Ascending aorta (tissue), 2 donors: ENCODE data around the gene GPR27. TPM values are rescaled to one million over a fixed set of nuclear protein-coding genes. Genes with fewer than 3 reads are reported as not detected.

Experiments used
- DNase-seq, 2 donors: peaks; one replicate each; pipeline ENCODE4 v3.0.0-alpha.2; 2019; ENCODE audit warnings: low spot score in 2 of 2
- H3K27ac ChIP-seq, 2 donors: fragments of 200-600 bp; sonication (generic); one replicate each; pipeline ENCODE4 v1.5.1; 2016 to 2017; ENCODE audit warnings: mild to moderate bottlenecking in 1 of 2
- H3K27me3 ChIP-seq: fragments of 200-600 bp; sonication (generic); one replicate; pipeline ENCODE4 v1.5.1; 2017
- H3K36me3 ChIP-seq, 2 donors: fragments of 200-600 bp; sonication (generic); one replicate each; pipeline ENCODE4 v1.5.1; 2016
- H3K4me1 ChIP-seq, 2 donors: fragments of 200-600 bp; sonication (generic); one replicate each; pipeline ENCODE4 v1.5.1; 2016 to 2017; ENCODE audit warnings: mild to moderate bottlenecking in 1 of 2
- H3K4me3 ChIP-seq, 2 donors: fragments of 200-600 bp; sonication (generic); one replicate each; pipeline ENCODE4 v1.5.1; 2016 to 2017; ENCODE audit warnings: mild to moderate bottlenecking in 1 of 2
- H3K9me3 ChIP-seq, 2 donors: fragments of 200-600 bp; sonication (generic); one replicate each; pipeline ENCODE4 v1.5.1; 2016
- intact Hi-C: fragments of 100-400 bp; cut with DNase I; formaldehyde crosslinking; loops from one replicate; pipeline ENCODE4 v1.15.1; 2023
- total RNA-seq: library from RNA; depleted of rRNA; stranded (reverse); fragments of >200 nt; gene quantifications from one replicate; pipeline ENCODE4 v1.1.0, GENCODE V29; 2016
- TF ChIP-seq, protein P1 (sequence below), 3 experiments: fragments of 200-600 bp in 2 of 3; fragments of 450-650 bp in 1 of 3; sonication (generic) in 2 of 3; IDR thresholded peaks; one replicate each; pipeline ENCODE4 v1.5.1; 2016 to 2019; ENCODE audit warnings: antibody characterized with exemption in 3 of 3, mild to moderate bottlenecking in 1 of 3, moderate library complexity in 1 of 3

GPR27 gene
- total RNA-seq, 1 donor from 2014 or later = 2.4 TPM

DNA sequence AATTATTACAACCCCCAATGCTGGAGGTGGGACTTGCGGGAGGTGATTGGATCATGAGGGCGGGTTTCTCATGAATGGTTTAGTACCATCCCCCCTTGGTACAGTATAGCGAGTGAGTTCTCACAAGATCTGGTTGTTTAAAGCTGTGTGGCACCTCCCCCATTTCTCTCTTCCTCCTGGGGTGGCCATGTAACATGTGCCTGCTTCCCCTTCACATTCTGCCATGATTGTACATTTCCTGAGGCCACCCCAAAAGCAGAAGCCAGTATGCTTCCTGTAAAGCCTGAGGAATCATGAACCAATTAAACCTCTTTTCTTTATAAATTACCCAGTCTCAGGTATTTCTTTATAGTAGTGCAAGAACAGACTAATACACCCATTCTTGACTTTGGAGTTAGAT lies 51.5 kb downstream of the GPR27 start:
- no peak overlapping the region for H3K27ac ChIP-seq
- no peaks in the 10 kb centered on the region for H3K9me3 ChIP-seq
- intact Hi-C loops = no loop called here
- TF ChIP-seq, protein P1, sequence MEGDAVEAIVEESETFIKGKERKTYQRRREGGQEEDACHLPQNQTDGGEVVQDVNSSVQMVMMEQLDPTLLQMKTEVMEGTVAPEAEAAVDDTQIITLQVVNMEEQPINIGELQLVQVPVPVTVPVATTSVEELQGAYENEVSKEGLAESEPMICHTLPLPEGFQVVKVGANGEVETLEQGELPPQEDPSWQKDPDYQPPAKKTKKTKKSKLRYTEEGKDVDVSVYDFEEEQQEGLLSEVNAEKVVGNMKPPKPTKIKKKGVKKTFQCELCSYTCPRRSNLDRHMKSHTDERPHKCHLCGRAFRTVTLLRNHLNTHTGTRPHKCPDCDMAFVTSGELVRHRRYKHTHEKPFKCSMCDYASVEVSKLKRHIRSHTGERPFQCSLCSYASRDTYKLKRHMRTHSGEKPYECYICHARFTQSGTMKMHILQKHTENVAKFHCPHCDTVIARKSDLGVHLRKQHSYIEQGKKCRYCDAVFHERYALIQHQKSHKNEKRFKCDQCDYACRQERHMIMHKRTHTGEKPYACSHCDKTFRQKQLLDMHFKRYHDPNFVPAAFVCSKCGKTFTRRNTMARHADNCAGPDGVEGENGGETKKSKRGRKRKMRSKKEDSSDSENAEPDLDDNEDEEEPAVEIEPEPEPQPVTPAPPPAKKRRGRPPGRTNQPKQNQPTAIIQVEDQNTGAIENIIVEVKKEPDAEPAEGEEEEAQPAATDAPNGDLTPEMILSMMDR (IDR thresholded peaks at IDR 0.05) = no peak
- H3K36me3 ChIP-seq = no peaks in the 10 kb centered on the region
- no peaks in the 10 kb centered on the region for H3K27me3 ChIP-seq
- H3K4me3 ChIP-seq = no peak overlapping the region
- DNase-seq = no peak
- H3K4me1 ChIP-seq = no peaks in the 10 kb centered on the region

DNA sequence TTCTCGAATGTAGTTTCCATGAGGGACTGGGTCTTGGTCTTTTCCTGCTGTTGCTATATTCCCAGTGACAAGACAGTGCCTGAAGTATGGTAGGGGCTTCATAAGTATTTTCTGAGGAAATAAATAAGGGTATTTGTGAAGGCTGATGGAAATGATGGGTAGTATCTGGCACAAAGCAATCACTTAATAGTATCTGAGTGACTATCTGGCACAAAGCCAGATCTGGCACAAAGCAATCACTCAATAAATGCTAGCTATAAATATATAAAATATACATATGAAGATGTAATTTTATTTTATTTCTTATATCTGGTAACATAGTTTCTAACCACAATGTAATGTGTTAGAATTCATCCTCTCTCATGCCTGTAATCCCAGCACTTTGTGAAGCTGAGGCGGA lies 52.0 kb downstream of the GPR27 start:
- Histone ChIP-seq H3K4me3 (no peak overlapping the region), H3K36me3 (no peaks in the 10 kb centered on the region), H3K27me3 (no peaks in the 10 kb centered on the region), H3K27ac (no peak overlapping the region), H3K4me1 (no peaks in the 10 kb centered on the region), H3K9me3 (no peaks in the 10 kb centered on the region)
- TF ChIP-seq, protein P1 (IDR thresholded peaks at IDR 0.05) = no peak
- DNase-seq = no peak
- intact Hi-C loops = no loop called here

Other genes with a start within 250 kb of the GPR27 start
- gene FOXP1, start 170.1 kb upstream of the GPR27 start, total RNA-seq = 171 TPM
- gene EIF4E3, start 28.5 kb upstream of the GPR27 start, total RNA-seq = 4.4 TPM
- gene PROK2, start 31.3 kb downstream of the GPR27 start, total RNA-seq = not detected